IMR-90 (cell line): ENCODE results near the gene KRTAP5-3. TPM values are rescaled to one million over a fixed set of nuclear protein-coding genes. Genes with fewer than 3 reads are reported as not detected.

Experiments used
- ATAC-seq: fragments of 200-7000 bp; cut with Tn5 transposase; 2 replicates; pipeline ENCODE4 v1.9.1; 2020; ENCODE audit warnings: low read depth, mild to moderate bottlenecking, moderate library complexity
- BruUV-seq: library from RNA; stranded (reverse); fragments of 400-500 nt; replicated peaks from 2 replicates; lab custom pipeline; 2021; lab: Mats Ljungman, UMichigan
- CTCF ChIA-PET: fragments of 300-600 bp; formaldehyde crosslinking; extraction: SDS; loops from one replicate; lab custom pipeline; 2021; ENCODE audit warnings: antibody characterized with exemption; lab: Yijun Ruan, JAX
- POLR2A ChIA-PET: fragments of 300-600 bp; sonication (Branson Sonifier 250); formaldehyde crosslinking; loops from one replicate; lab custom pipeline; 2022; ENCODE audit warnings: antibody characterized with exemption; ENCODE audit not compliant: unreplicated experiment; lab: Charles Lee
- DNase-seq: peaks from one replicate; pipeline ENCODE4 v3.0.0; 2013
- H2AFZ ChIP-seq: replicated peaks from 2 replicates; pipeline ENCODE3; 2013; ENCODE audit warnings: low read length, mild to moderate bottlenecking; ENCODE audit not compliant: poor library complexity
- H2AK5ac ChIP-seq: 2 replicates; pipeline ENCODE4 v1.6.1; 2013; ENCODE audit warnings: low read depth, low read length, inconsistent platforms
- H2AK9ac ChIP-seq: replicated peaks from 2 replicates; pipeline ENCODE3; 2013; ENCODE audit warnings: mild to moderate bottlenecking, low read depth, low read length, moderate library complexity; ENCODE audit not compliant: poor library complexity
- H2BK120ac ChIP-seq: 2 replicates; pipeline ENCODE4 v1.6.1; 2013; ENCODE audit warnings: low read depth, low read length, inconsistent platforms
- H2BK15ac ChIP-seq: 3 replicates; pipeline ENCODE4 v1.6.1; 2013; ENCODE audit warnings: low read depth, low read length, inconsistent platforms
- H2BK20ac ChIP-seq: 2 replicates; pipeline ENCODE4 v1.6.1; 2013; ENCODE audit warnings: low read depth, mild to moderate bottlenecking, inconsistent platforms, low read length, moderate library complexity
- H2BK5ac ChIP-seq: 2 replicates; pipeline ENCODE4 v1.6.1; 2013; ENCODE audit warnings: mild to moderate bottlenecking, low read depth, low read length, inconsistent platforms; ENCODE audit not compliant: poor library complexity, severe bottlenecking
- H3K14ac ChIP-seq: replicated peaks from 2 replicates; pipeline ENCODE4 v1.6.1; 2013; ENCODE audit warnings: low read depth, low read length, inconsistent platforms
- H3K18ac ChIP-seq: 2 replicates; pipeline ENCODE4 v1.6.1; 2013; ENCODE audit warnings: low read depth, low read length, control low read depth
- H3K23ac ChIP-seq: 2 replicates; pipeline ENCODE4 v1.6.1; 2013; ENCODE audit warnings: low read depth, low read length, inconsistent platforms
- H3K27ac ChIP-seq: 2 replicates; pipeline ENCODE4 v1.5.1; 2013; ENCODE audit warnings: mild to moderate bottlenecking, control low read depth, low read length; ENCODE audit not compliant: insufficient read depth
- H3K27me3 ChIP-seq: 2 replicates; pipeline ENCODE4 v1.6.1; 2013; ENCODE audit warnings: low read length; ENCODE audit not compliant: control insufficient read depth, insufficient read depth
- H3K36me3 ChIP-seq: 2 replicates; pipeline ENCODE4 v1.6.1; 2013; ENCODE audit warnings: low read length, mixed read lengths; ENCODE audit not compliant: control insufficient read depth, insufficient read depth
- H3K4ac ChIP-seq: 2 replicates; pipeline ENCODE4 v1.6.1; 2013; ENCODE audit warnings: low read depth, low read length, inconsistent platforms
- H3K4me1 ChIP-seq: 2 replicates; pipeline ENCODE4 v1.6.1; 2013; ENCODE audit warnings: low read length, mixed read lengths; ENCODE audit not compliant: control insufficient read depth, insufficient read depth
- H3K4me2 ChIP-seq: 2 replicates; pipeline ENCODE4 v1.6.1; 2013; ENCODE audit warnings: low read depth, mild to moderate bottlenecking, control low read depth, low read length, moderate library complexity
- H3K4me3 ChIP-seq: 2 replicates; pipeline ENCODE4 v1.5.1; 2013; ENCODE audit warnings: low read depth, mild to moderate bottlenecking, control low read depth, low read length, moderate library complexity; ENCODE audit not compliant: insufficient read depth
- H3K56ac ChIP-seq: 2 replicates; pipeline ENCODE4 v1.6.1; 2013; ENCODE audit warnings: low read length, inconsistent platforms; ENCODE audit not compliant: insufficient read depth; ENCODE audit errors: extremely low read depth
- H3K79me1 ChIP-seq, 2 experiments: 2 replicates each; pipeline ENCODE4 v1.6.1; 2013; ENCODE audit warnings: low read length in 2 of 2, inconsistent platforms in 1 of 2, low read depth in 1 of 2
- H3K9ac ChIP-seq: 2 replicates; pipeline ENCODE4 v1.6.1; 2013; ENCODE audit warnings: low read depth, low read length, control low read depth
- H3K9me1 ChIP-seq: 2 replicates; pipeline ENCODE4 v1.6.1; 2013; ENCODE audit warnings: low read length, inconsistent platforms; ENCODE audit not compliant: insufficient read depth
- H3K9me3 ChIP-seq: 2 replicates; pipeline ENCODE4 v1.6.1; 2013; ENCODE audit warnings: low read length; ENCODE audit not compliant: control insufficient read depth, insufficient read depth
- H4K20me1 ChIP-seq: 2 replicates; pipeline ENCODE4 v1.6.1; 2013; ENCODE audit warnings: low read length, inconsistent platforms; ENCODE audit not compliant: insufficient read depth
- H4K5ac ChIP-seq: 2 replicates; pipeline ENCODE4 v1.6.1; 2013; ENCODE audit warnings: mild to moderate bottlenecking, low read depth, low read length, control low read depth
- H4K8ac ChIP-seq, 2 experiments: 2 replicates each; pipeline ENCODE4 v1.6.1; 2013; ENCODE audit warnings: low read depth in 2 of 2, low read length in 2 of 2, control low read depth in 1 of 2, inconsistent platforms in 1 of 2
- H4K91ac ChIP-seq: 2 replicates; pipeline ENCODE4 v1.6.1; 2013; ENCODE audit warnings: low read depth, low read length, inconsistent platforms; ENCODE audit not compliant: insufficient read depth
- CHD1 ChIP-seq: IDR thresholded peaks from 2 replicates; pipeline ENCODE4 v1.6.1; 2012; ENCODE audit warnings: low read depth, low read length, improper control_type of control experiment
- CTCF ChIP-seq: conservative IDR thresholded peaks from 2 replicates; pipeline ENCODE4 v1.5.1; 2012; ENCODE audit warnings: mild to moderate bottlenecking, low read depth, low read length, improper control_type of control experiment
- ELK1 ChIP-seq: fragments of 150-350 bp; IDR thresholded peaks from 2 replicates; pipeline ENCODE4 v1.6.1; 2016; ENCODE audit warnings: low read depth, mild to moderate bottlenecking, low read length, moderate library complexity, borderline replicate concordance
- FOS ChIP-seq: fragments of 150-350 bp; IDR thresholded peaks from 2 replicates; pipeline ENCODE4 v1.6.1; 2016; ENCODE audit warnings: low read depth, low read length
- MAFK ChIP-seq: IDR thresholded peaks from 2 replicates; pipeline ENCODE4 v1.6.1; 2012; ENCODE audit warnings: low read depth, low read length, improper control_type of control experiment
- MAZ ChIP-seq: IDR thresholded peaks from 2 replicates; pipeline ENCODE4 v1.6.1; 2012; ENCODE audit warnings: low read depth, mild to moderate bottlenecking, low read length, improper control_type of control experiment, moderate library complexity, borderline replicate concordance
- MXI1 ChIP-seq: IDR thresholded peaks from 2 replicates; pipeline ENCODE4 v1.6.1; 2012; ENCODE audit warnings: low read depth, mild to moderate bottlenecking, low read length, moderate library complexity, borderline replicate concordance
- POLR2A ChIP-seq: IDR thresholded peaks from 2 replicates; pipeline ENCODE4 v1.6.1; 2012; ENCODE audit warnings: mild to moderate bottlenecking, low read depth, low read length
- RAD21 ChIP-seq: IDR thresholded peaks from 2 replicates; pipeline ENCODE4 v1.6.1; 2012; ENCODE audit warnings: low read length, improper control_type of control experiment
- RFX5 ChIP-seq: IDR thresholded peaks from 2 replicates; pipeline ENCODE4 v1.8.0; 2012; ENCODE audit warnings: low read depth, mild to moderate bottlenecking, low read length, moderate library complexity
- SMC3 ChIP-seq: fragments of 150-350 bp; IDR thresholded peaks from 2 replicates; pipeline ENCODE4 v1.6.1; 2016; ENCODE audit warnings: low read depth, mild to moderate bottlenecking, antibody characterized with exemption, low read length, moderate library complexity
- USF2 ChIP-seq: fragments of 150-350 bp; IDR thresholded peaks from 2 replicates; pipeline ENCODE4 v1.6.1; 2017; ENCODE audit warnings: mild to moderate bottlenecking, antibody characterized with exemption, low read length, low read depth
- WGBS, 2 experiments: methylation state at CpG; one replicate each; pipeline versions ENCODE4 v1.1.5 to v1.1.7; 2013; ENCODE audit warnings: missing lambda C conversion rate in 2 of 2; ENCODE audit not compliant: insufficient read length in 1 of 2; ENCODE audit errors: extremely low coverage in 2 of 2; 5-methylcytosine and 5-hydroxymethylcytosine counted together
- dilution Hi-C: fragments of 300-500 bp; cut with HindIII; formaldehyde crosslinking; loops from one replicate; pipeline ENCODE4 v1.14.3; 2018; ENCODE audit warnings: low sequenced_read_pairs; ENCODE audit not compliant: unreplicated experiment
- in situ Hi-C: fragments of 300-500 bp; cut with MboI; formaldehyde crosslinking; loops from 3 replicates; pipeline ENCODE4 v1.14.3; 2019; ENCODE audit warnings: low sequenced_read_pairs, inconsistent platforms, mixed read lengths
- intact Hi-C: fragments of 100-400 bp; cut with micrococcal nuclease; formaldehyde crosslinking; loops from 2 replicates; pipeline ENCODE4 v1.10.0; 2022
- polyA plus RNA-seq, 3 experiments: library from polyadenylated mRNA; depleted of rRNA; stranded (reverse); fragments of >200 nt; gene quantifications; 2 replicates each; pipeline ENCODE4 v1.2.3, GENCODE V29; 2012; ENCODE audit warnings: low replicate concordance in 1 of 3
- total RNA-seq: library from RNA; depleted of rRNA; stranded (reverse); fragments of >200 nt; gene quantifications from 2 replicates; pipeline ENCODE4 v1.2.3, GENCODE V29; 2012

The KRTAP5-3 gene
- total and polyA plus RNA-seq, 2 of the 4 experiments (the other 2 are of a cell fraction) = not detected

GRCh38 chr11:1631066-1631568, 22.9 kb upstream of the KRTAP5-3 start:
- H2AK9ac ChIP-seq = no peak overlapping the region
- no TSS peak for BruUV-seq
- WGBS, 2 experiments = 43% methylated on average over 7 of the region's 13 CpGs; no CpG with 5 or more reads in 1 of the 2 experiments
- no peak overlapping the region for H2BK20ac ChIP-seq
- H3K56ac ChIP-seq = no peak overlapping the region
- no peak overlapping the region for H3K9ac ChIP-seq
- dilution Hi-C loops = no loop called here
- no peak overlapping the region for H4K5ac ChIP-seq
- intact Hi-C loops = no loop called here
- H3K4me1 ChIP-seq = no peaks in the 10 kb centered on the region
- H2BK120ac ChIP-seq = no peak overlapping the region
- no peak overlapping the region for H3K27ac ChIP-seq
- no peak overlapping the region for H3K18ac ChIP-seq
- no peak overlapping the region for H2AFZ ChIP-seq
- no peak overlapping the region for H2BK15ac ChIP-seq
- H3K4me3 ChIP-seq = no peak overlapping the region
- no peak overlapping the region for H2BK5ac ChIP-seq
- no peaks in the 10 kb centered on the region for H3K36me3 ChIP-seq
- peaks cover 63% of the 10 kb centered on the region for H3K27me3 ChIP-seq
- H3K9me3 ChIP-seq = no peaks in the 10 kb centered on the region
- no peak overlapping the region for H4K8ac ChIP-seq
- H3K4me2 ChIP-seq = no peak overlapping the region
- no peak overlapping the region; the same call in 1 of the 2 replicates for H3K23ac ChIP-seq
- H3K14ac ChIP-seq = no peak overlapping the region
- no peak overlapping the region for H3K4ac ChIP-seq
- no peaks in the 10 kb centered on the region for H3K9me1 ChIP-seq
- H4K91ac ChIP-seq = no peak overlapping the region
- in situ Hi-C loops = no loop called here
- H2AK5ac ChIP-seq = no peak overlapping the region
- DNase-seq = no peak
- TF ChIP-seq RAD21 (no peak), RFX5 (no peak), USF2 (no peak), POLR2A (no peak), MAZ (no peak), SMC3 (no peak), CHD1 (no peak), CTCF (no peak), FOS (no peak), MAFK (no peak), MXI1 (no peak), ELK1 (no peak)
- no peaks in the 10 kb centered on the region; the same call in 1 of the 2 replicates for H4K20me1 ChIP-seq
- no peak for ATAC-seq
- H3K79me1 ChIP-seq = no peaks in the 10 kb centered on the region
- CTCF ChIA-PET = interaction anchor here (1.4 to 1.6 kb wide), 2 partner anchors 22 to 36 kb away, joined by 4 to 5 read pairs; no protein-coding TSS in a partner anchor
- POLR2A ChIA-PET = no interaction called here
